HuH-7 (cell line): ENCODE data around the gene NCBP2L.
"Not testable (repeated sequence)": the region's sequence is repeated elsewhere in the genome, so short reads cannot be mapped to it uniquely, and the experiment has no call there.

Experiments used
- DNase-seq: peaks from one replicate; pipeline ENCODE4 v3.0.0; 2011; ENCODE audit warnings: low spot score

Gene NCBP2L

GRCh38 chrX:107810053-107810452 is 32.5 kb downstream of the NCBP2L start:
- not testable (repeated sequence) for DNase-seq

GRCh38 chrX:107818900-107819521 is 41.5 kb downstream of the NCBP2L start:
- DNase-seq, result no peak

GRCh38 chrX:107823042-107823441 is 45.5 kb downstream of the NCBP2L start:
- DNase-seq, result no peak

GRCh38 chrX:107823456-107823855 is 45.9 kb downstream of the NCBP2L start:
- DNase-seq, result no peak

- peak; percentile 50 for DNase-seq
Observed at GRCh38 chrX:107825698-107826237, 48.2 kb downstream of the NCBP2L start, which contains the start of gene MID2. Gene MID2 (plus strand): TSS chrX:107825866. CDS start chrX:107826427, 561 bp downstream.

GRCh38 chrX:107826238-107827029 is 48.9 kb downstream of the NCBP2L start:
- peak; percentile 41 for DNase-seq

GRCh38 chrX:107827030-107827831 is 49.7 kb downstream of the NCBP2L start:
- no peak for DNase-seq

- DNase-seq, result no peak
Observed at GRCh38 chrX:107827852-107828251, 50.3 kb downstream of the NCBP2L start.

- DNase-seq, result no peak
Observed at GRCh38 chrX:107829878-107830277, 52.3 kb downstream of the NCBP2L start.

GRCh38 chrX:107831071-107831730 is 53.7 kb downstream of the NCBP2L start:
- no peak for DNase-seq

GRCh38 chrX:107834275-107835201 is 57.0 kb downstream of the NCBP2L start:
- no peak for DNase-seq

GRCh38 chrX:107836958-107837357 is 59.4 kb downstream of the NCBP2L start:
- DNase-seq, result no peak

- DNase-seq, result no peak
Observed at GRCh38 chrX:107840971-107841370, 63.4 kb downstream of the NCBP2L start.

GRCh38 chrX:107842715-107843400 is 65.3 kb downstream of the NCBP2L start:
- DNase-seq, result no peak
